GM12872 (cell line): ENCODE results near the gene NOS1.

Experiments
- CTCF ChIP-seq: IDR thresholded peaks from 3 replicates; pipeline ENCODE4 v1.5.1; 2011; ENCODE audit warnings: low read depth, mild to moderate bottlenecking, low read length, moderate library complexity; ENCODE audit not compliant: insufficient read depth

The NOS1 gene

GRCh38 chr12:117352206-117352605, 9.2 kb downstream of the NOS1 start:
- no peak for TF ChIP-seq CTCF

GRCh38 chr12:117350140-117350539, 11.3 kb downstream of the NOS1 start:
- no peak for TF ChIP-seq CTCF

GRCh38 chr12:117347588-117347987, 13.8 kb downstream of the NOS1 start:
- TF ChIP-seq CTCF = no peak

- no peak for TF ChIP-seq CTCF
These were observed 16.7 kb downstream of the NOS1 start for GRCh38 chr12:117344716-117345115.

- no peak for TF ChIP-seq CTCF
These were observed 17.6 kb downstream of the NOS1 start for GRCh38 chr12:117343849-117344248.

GRCh38 chr12:117343296-117343695, 18.1 kb downstream of the NOS1 start:
- TF ChIP-seq CTCF = no peak

GRCh38 chr12:117342682-117343081, 18.7 kb downstream of the NOS1 start:
- no peak for TF ChIP-seq CTCF

- TF ChIP-seq CTCF = no peak
These were observed 19.2 kb downstream of the NOS1 start for GRCh38 chr12:117342247-117342646.
